IMR-90 (cell line): ENCODE data around the gene CHORDC1. TPM values are rescaled to one million over a fixed set of nuclear protein-coding genes. Genes with fewer than 3 reads are reported as not detected.

Experiments
- ATAC-seq: fragments of 200-7000 bp; cut with Tn5 transposase; 2 replicates; pipeline ENCODE4 v1.9.1; 2020; ENCODE audit warnings: low read depth, mild to moderate bottlenecking, moderate library complexity
- BruUV-seq: library from RNA; stranded (reverse); fragments of 400-500 nt; replicated peaks from 2 replicates; lab custom pipeline; 2021; lab: Mats Ljungman, UMichigan
- CTCF ChIA-PET: fragments of 300-600 bp; formaldehyde crosslinking; extraction: SDS; loops from one replicate; lab custom pipeline; 2021; ENCODE audit warnings: antibody characterized with exemption; lab: Yijun Ruan, JAX
- POLR2A ChIA-PET: fragments of 300-600 bp; sonication (Branson Sonifier 250); formaldehyde crosslinking; loops from one replicate; lab custom pipeline; 2022; ENCODE audit warnings: antibody characterized with exemption; ENCODE audit not compliant: unreplicated experiment; lab: Charles Lee
- DNase-seq: peaks from one replicate; pipeline ENCODE4 v3.0.0; 2013
- H2AFZ ChIP-seq: replicated peaks from 2 replicates; pipeline ENCODE3; 2013; ENCODE audit warnings: low read length, mild to moderate bottlenecking; ENCODE audit not compliant: poor library complexity
- H2AK5ac ChIP-seq: 2 replicates; pipeline ENCODE4 v1.6.1; 2013; ENCODE audit warnings: low read depth, low read length, inconsistent platforms
- H2AK9ac ChIP-seq: replicated peaks from 2 replicates; pipeline ENCODE3; 2013; ENCODE audit warnings: mild to moderate bottlenecking, low read depth, low read length, moderate library complexity; ENCODE audit not compliant: poor library complexity
- H2BK120ac ChIP-seq: 2 replicates; pipeline ENCODE4 v1.6.1; 2013; ENCODE audit warnings: low read depth, low read length, inconsistent platforms
- H2BK15ac ChIP-seq: 3 replicates; pipeline ENCODE4 v1.6.1; 2013; ENCODE audit warnings: low read depth, low read length, inconsistent platforms
- H2BK20ac ChIP-seq: 2 replicates; pipeline ENCODE4 v1.6.1; 2013; ENCODE audit warnings: low read depth, mild to moderate bottlenecking, inconsistent platforms, low read length, moderate library complexity
- H2BK5ac ChIP-seq: 2 replicates; pipeline ENCODE4 v1.6.1; 2013; ENCODE audit warnings: mild to moderate bottlenecking, low read depth, low read length, inconsistent platforms; ENCODE audit not compliant: poor library complexity, severe bottlenecking
- H3K14ac ChIP-seq: replicated peaks from 2 replicates; pipeline ENCODE4 v1.6.1; 2013; ENCODE audit warnings: low read depth, low read length, inconsistent platforms
- H3K18ac ChIP-seq: 2 replicates; pipeline ENCODE4 v1.6.1; 2013; ENCODE audit warnings: low read depth, low read length, control low read depth
- H3K23ac ChIP-seq: 2 replicates; pipeline ENCODE4 v1.6.1; 2013; ENCODE audit warnings: low read depth, low read length, inconsistent platforms
- H3K27ac ChIP-seq: 2 replicates; pipeline ENCODE4 v1.5.1; 2013; ENCODE audit warnings: mild to moderate bottlenecking, control low read depth, low read length; ENCODE audit not compliant: insufficient read depth
- H3K27me3 ChIP-seq: 2 replicates; pipeline ENCODE4 v1.6.1; 2013; ENCODE audit warnings: low read length; ENCODE audit not compliant: control insufficient read depth, insufficient read depth
- H3K36me3 ChIP-seq: 2 replicates; pipeline ENCODE4 v1.6.1; 2013; ENCODE audit warnings: low read length, mixed read lengths; ENCODE audit not compliant: control insufficient read depth, insufficient read depth
- H3K4ac ChIP-seq: 2 replicates; pipeline ENCODE4 v1.6.1; 2013; ENCODE audit warnings: low read depth, low read length, inconsistent platforms
- H3K4me1 ChIP-seq: 2 replicates; pipeline ENCODE4 v1.6.1; 2013; ENCODE audit warnings: low read length, mixed read lengths; ENCODE audit not compliant: control insufficient read depth, insufficient read depth
- H3K4me2 ChIP-seq: 2 replicates; pipeline ENCODE4 v1.6.1; 2013; ENCODE audit warnings: low read depth, mild to moderate bottlenecking, control low read depth, low read length, moderate library complexity
- H3K4me3 ChIP-seq: 2 replicates; pipeline ENCODE4 v1.5.1; 2013; ENCODE audit warnings: low read depth, mild to moderate bottlenecking, control low read depth, low read length, moderate library complexity; ENCODE audit not compliant: insufficient read depth
- H3K56ac ChIP-seq: 2 replicates; pipeline ENCODE4 v1.6.1; 2013; ENCODE audit warnings: low read length, inconsistent platforms; ENCODE audit not compliant: insufficient read depth; ENCODE audit errors: extremely low read depth
- H3K79me1 ChIP-seq, 2 experiments: 2 replicates each; pipeline ENCODE4 v1.6.1; 2013; ENCODE audit warnings: low read length in 2 of 2, inconsistent platforms in 1 of 2, low read depth in 1 of 2
- H3K9ac ChIP-seq: 2 replicates; pipeline ENCODE4 v1.6.1; 2013; ENCODE audit warnings: low read depth, low read length, control low read depth
- H3K9me1 ChIP-seq: 2 replicates; pipeline ENCODE4 v1.6.1; 2013; ENCODE audit warnings: low read length, inconsistent platforms; ENCODE audit not compliant: insufficient read depth
- H3K9me3 ChIP-seq: 2 replicates; pipeline ENCODE4 v1.6.1; 2013; ENCODE audit warnings: low read length; ENCODE audit not compliant: control insufficient read depth, insufficient read depth
- H4K20me1 ChIP-seq: 2 replicates; pipeline ENCODE4 v1.6.1; 2013; ENCODE audit warnings: low read length, inconsistent platforms; ENCODE audit not compliant: insufficient read depth
- H4K5ac ChIP-seq: 2 replicates; pipeline ENCODE4 v1.6.1; 2013; ENCODE audit warnings: mild to moderate bottlenecking, low read depth, low read length, control low read depth
- H4K8ac ChIP-seq, 2 experiments: 2 replicates each; pipeline ENCODE4 v1.6.1; 2013; ENCODE audit warnings: low read depth in 2 of 2, low read length in 2 of 2, control low read depth in 1 of 2, inconsistent platforms in 1 of 2
- H4K91ac ChIP-seq: 2 replicates; pipeline ENCODE4 v1.6.1; 2013; ENCODE audit warnings: low read depth, low read length, inconsistent platforms; ENCODE audit not compliant: insufficient read depth
- CEBPB ChIP-seq: IDR thresholded peaks from 2 replicates; pipeline ENCODE4 v1.6.1; 2012; ENCODE audit warnings: low read depth, low read length, improper control_type of control experiment
- WGBS, 2 experiments: methylation state at CpG; one replicate each; pipeline versions ENCODE4 v1.1.5 to v1.1.7; 2013; ENCODE audit warnings: missing lambda C conversion rate in 2 of 2; ENCODE audit not compliant: insufficient read length in 1 of 2; ENCODE audit errors: extremely low coverage in 2 of 2; 5-methylcytosine and 5-hydroxymethylcytosine counted together
- dilution Hi-C: fragments of 300-500 bp; cut with HindIII; formaldehyde crosslinking; loops from one replicate; pipeline ENCODE4 v1.14.3; 2018; ENCODE audit warnings: low sequenced_read_pairs; ENCODE audit not compliant: unreplicated experiment
- in situ Hi-C: fragments of 300-500 bp; cut with MboI; formaldehyde crosslinking; loops from 3 replicates; pipeline ENCODE4 v1.14.3; 2019; ENCODE audit warnings: low sequenced_read_pairs, inconsistent platforms, mixed read lengths
- intact Hi-C: fragments of 100-400 bp; cut with micrococcal nuclease; formaldehyde crosslinking; loops from 2 replicates; pipeline ENCODE4 v1.10.0; 2022
- polyA plus RNA-seq, 3 experiments: library from polyadenylated mRNA; depleted of rRNA; stranded (reverse); fragments of >200 nt; gene quantifications; 2 replicates each; pipeline ENCODE4 v1.2.3, GENCODE V29; 2012; ENCODE audit warnings: low replicate concordance in 1 of 3
- total RNA-seq: library from RNA; depleted of rRNA; stranded (reverse); fragments of >200 nt; gene quantifications from 2 replicates; pipeline ENCODE4 v1.2.3, GENCODE V29; 2012

CHORDC1 gene
- total and polyA plus RNA-seq, 2 of the 4 experiments (the other 2 are of a cell fraction): 26.9 to 51.4 TPM

DNA sequence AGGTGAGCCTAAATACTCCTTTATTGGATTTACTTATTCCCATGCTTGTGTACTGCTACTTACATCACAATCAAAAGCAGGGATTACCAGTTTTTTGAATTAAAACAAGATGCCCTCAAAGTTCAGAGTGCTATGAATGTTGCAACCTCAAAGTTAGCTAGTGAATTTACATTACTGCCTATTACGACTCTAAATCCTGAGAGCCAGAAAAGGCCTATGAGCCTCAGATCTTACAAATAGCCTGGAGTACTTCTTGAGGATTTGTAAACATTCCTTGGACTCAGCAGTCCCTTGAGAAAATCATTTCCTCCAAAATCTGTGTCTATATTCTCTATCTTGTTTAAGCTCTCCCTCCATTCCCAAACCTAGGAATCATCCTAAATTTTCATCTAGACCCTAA lies 25.5 kb downstream of the CHORDC1 start:
- BruUV-seq: no TSS peak
- in situ Hi-C loops (no loop called here), dilution Hi-C loops (no loop called here), intact Hi-C loops (no loop called here)
- Histone ChIP-seq H3K56ac (no peak overlapping the region), H3K23ac (no peak overlapping the region), H3K27ac (no peak overlapping the region), H2BK5ac (no peak overlapping the region), H4K20me1 (no peaks in the 10 kb centered on the region), H2AFZ (no peak overlapping the region), H3K4ac (no peak overlapping the region), H2AK5ac (no peak overlapping the region), H4K8ac (no peak overlapping the region), H3K9me3 (no peaks in the 10 kb centered on the region), H3K4me1 (no peaks in the 10 kb centered on the region), H3K4me2 (no peak overlapping the region), H2BK120ac (no peak overlapping the region), H3K79me1 (no peaks in the 10 kb centered on the region), H3K27me3 (no peaks in the 10 kb centered on the region), H3K4me3 (no peak overlapping the region), H2BK20ac (no peak overlapping the region), H4K91ac (no peak overlapping the region), H3K14ac (no peak overlapping the region), H2BK15ac (no peak overlapping the region), H3K9ac (no peak overlapping the region), H3K9me1 (no peaks in the 10 kb centered on the region), H2AK9ac (no peak overlapping the region), H3K36me3 (0 out of 2 replicates have a peak, but pooled peaks cover 2% of the 10 kb centered on the region), H3K18ac (no peak overlapping the region), H4K5ac (no peak overlapping the region)
- POLR2A ChIA-PET: no interaction called here
- WGBS, 2 experiments: no CpG with 5 or more reads among the region's 1 CpG
- DNase-seq: no peak
- no peak for TF ChIP-seq CEBPB
- CTCF ChIA-PET: no interaction called here
- peak; percentile 44; the same call in 1 of the 2 replicates for ATAC-seq
